ENCODE results near the gene DTNBP1. TPM values are rescaled to one million over a fixed set of nuclear protein-coding genes. Genes with fewer than 3 reads are reported as not detected.
"Not testable (repeated sequence)": the region's sequence is repeated elsewhere in the genome, so short reads cannot be mapped to it uniquely, and the experiment has no call there.

Gene DTNBP1
- total RNA-seq, 6 experiments from 2014 or later: 3.4 to 8.6 (median 5.7) TPM

GRCh38 chr6:15546591-15546990 is 116.2 kb downstream of the DTNBP1 start:
- intact Hi-C loops (cut with DNase I): no loop called here
- TF ChIP-seq POLR2A (IDR thresholded peaks at IDR 0.05) (no peak), CTCF (IDR thresholded peaks at IDR 0.05) (no peak)
- Histone ChIP-seq H3K4me3 (no peak overlapping the region), H3K27me3 (no peaks in the 10 kb centered on the region), H3K27ac (no peak overlapping the region), H3K9me3 (no peaks in the 10 kb centered on the region), H3K36me3 (no peaks in the 10 kb centered on the region), H3K4me1 (no peaks in the 10 kb centered on the region)
- no peak for ATAC-seq
- DNase-seq: no peak
- WGBS (ENCODE audit: insufficient coverage, low coverage, low lambda C conversion rate, missing lambda C conversion rate): 94% methylated on average over 5 of the region's 5 CpGs

- Histone ChIP-seq H3K27ac (no peak overlapping the region), H3K4me1 (no peaks in the 10 kb centered on the region), H3K4me3 (no peak overlapping the region), H3K9me3 (no peaks in the 10 kb centered on the region), H3K36me3 (no peaks in the 10 kb centered on the region), H3K27me3 (no peaks in the 10 kb centered on the region)
- 85% methylated on average over 4 of the region's 4 CpGs for WGBS (ENCODE audit: insufficient coverage, low coverage, low lambda C conversion rate, missing lambda C conversion rate)
- ATAC-seq (no peak), DNase-seq (no peak)
- no peak for TF ChIP-seq CTCF (IDR thresholded peaks at IDR 0.05)
- no peak for TF ChIP-seq POLR2A (IDR thresholded peaks at IDR 0.05)
- intact Hi-C loops (cut with DNase I): no loop called here
Measured at GRCh38 chr6:15544321-15544900, 118.4 kb downstream of the DTNBP1 start.

DNA sequence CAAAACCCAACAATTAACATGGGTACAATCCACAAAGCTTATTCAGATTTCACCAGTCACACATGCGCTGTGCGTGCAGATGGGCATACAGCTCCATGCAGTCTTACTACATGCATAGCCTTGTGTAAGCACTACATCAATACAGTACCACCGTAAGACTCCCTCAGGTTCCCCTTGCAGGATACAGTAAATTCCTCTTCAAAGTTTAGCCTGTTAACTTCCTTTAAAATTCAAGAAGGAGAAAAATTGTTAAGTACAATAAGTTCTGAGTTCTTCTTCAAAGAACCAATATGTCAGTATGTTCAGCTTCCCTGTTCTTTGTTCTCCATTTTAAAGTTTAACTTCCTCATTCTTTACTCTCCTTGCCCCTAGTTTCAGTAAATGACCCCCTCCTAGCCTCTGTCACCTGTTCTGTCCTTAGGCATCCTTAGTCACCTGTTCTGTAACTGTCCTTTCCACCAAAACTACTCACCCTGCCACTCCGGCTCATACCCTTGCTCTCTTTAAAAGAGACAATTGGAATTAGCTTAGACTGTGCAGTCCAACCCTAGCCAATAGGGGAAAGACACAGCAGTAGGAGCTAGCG is 119.4 kb downstream of the DTNBP1 start:
- H3K4me3 ChIP-seq; intact Hi-C loops (cut with DNase I); H3K27me3 ChIP-seq; H3K4me1 ChIP-seq; H3K9me3 ChIP-seq; H3K36me3 ChIP-seq; DNase-seq; ATAC-seq; H3K27ac ChIP-seq: not testable (repeated sequence)
- WGBS (ENCODE audit: insufficient coverage, low coverage, low lambda C conversion rate, missing lambda C conversion rate): 86% methylated on average over 5 of the region's 5 CpGs

DNA sequence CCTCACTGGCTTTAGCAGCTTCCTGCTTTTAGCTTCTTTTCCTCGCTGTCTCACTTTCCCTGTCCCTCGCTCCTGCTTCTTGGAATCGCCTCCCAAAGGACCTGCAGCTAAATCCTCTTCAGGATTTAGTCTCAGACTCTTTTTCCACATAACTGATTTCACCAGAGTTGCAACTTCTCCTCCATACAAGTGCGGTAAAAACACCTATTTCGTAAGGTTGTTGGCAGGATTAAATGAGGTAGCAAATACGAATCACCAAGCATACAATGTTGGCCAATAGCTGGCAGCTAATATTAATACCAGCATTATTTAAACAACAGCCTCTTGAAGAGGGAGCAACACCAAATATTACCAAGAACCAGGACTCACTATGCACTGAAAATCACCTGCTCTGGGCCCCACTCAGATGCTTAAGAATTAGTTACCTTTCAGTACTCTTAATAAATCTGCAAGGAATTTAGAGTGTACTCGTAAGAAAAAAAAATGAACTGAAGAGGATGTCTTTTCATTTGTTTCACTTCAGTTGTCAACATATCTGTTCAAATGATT is 123.0 kb downstream of the DTNBP1 start:
- no peak for ATAC-seq
- TF ChIP-seq CTCF (IDR thresholded peaks at IDR 0.05) (no peak), POLR2A (IDR thresholded peaks at IDR 0.05) (no peak)
- no peaks in the 10 kb centered on the region for H3K36me3 ChIP-seq
- no peak overlapping the region for H3K4me3 ChIP-seq
- peaks cover 0 to 9% (median 0%) of the 10 kb centered on the region in 4 donors for H3K4me1 ChIP-seq
- DNase-seq: no peak
- 72% methylated on average over 7 of the region's 7 CpGs for WGBS (ENCODE audit: insufficient coverage, low coverage, low lambda C conversion rate, missing lambda C conversion rate)
- H3K27ac ChIP-seq: no peak overlapping the region
- no peaks in the 10 kb centered on the region for H3K9me3 ChIP-seq
- intact Hi-C loops (cut with DNase I): no loop called here
- no peaks in the 10 kb centered on the region for H3K27me3 ChIP-seq

- Histone ChIP-seq H3K36me3 (no peaks in the 10 kb centered on the region), H3K4me3 (no peak overlapping the region), H3K9me3 (no peaks in the 10 kb centered on the region), H3K27ac (no peak overlapping the region), H3K27me3 (no peaks in the 10 kb centered on the region), H3K4me1 (peaks cover 0 to 9% (median 0%) of the 10 kb centered on the region in 4 donors)
- intact Hi-C loops (cut with DNase I): no loop called here
- WGBS (ENCODE audit: insufficient coverage, low coverage, low lambda C conversion rate, missing lambda C conversion rate): 72% methylated on average over 7 of the region's 9 CpGs
- ATAC-seq (no peak), DNase-seq (no peak)
- no peak for TF ChIP-seq CTCF (IDR thresholded peaks at IDR 0.05)
- TF ChIP-seq POLR2A (IDR thresholded peaks at IDR 0.05): no peak
Measured at GRCh38 chr6:15538766-15539495, 123.9 kb downstream of the DTNBP1 start.
